Suprapubic skin (tissue), 4 donors: ENCODE results near the gene NIPBL. TPM values are rescaled to one million over a fixed set of nuclear protein-coding genes. Genes with fewer than 3 reads are reported as not detected.

Source experiments
- DNase-seq, 2 donors: peaks; one replicate each; pipeline ENCODE4 v3.0.0-alpha.2; 2019; ENCODE audit warnings: low spot score in 2 of 2
- H3K27ac ChIP-seq: fragments of 200-600 bp; sonication (generic); one replicate; pipeline ENCODE4 v1.5.1; 2019
- H3K27me3 ChIP-seq: fragments of 200-600 bp; sonication (generic); one replicate; pipeline ENCODE4 v1.5.1; 2019
- H3K36me3 ChIP-seq: fragments of 200-600 bp; sonication (generic); one replicate; pipeline ENCODE4 v1.5.1; 2019
- H3K4me1 ChIP-seq: fragments of 200-600 bp; sonication (generic); one replicate; pipeline ENCODE4 v1.5.1; 2019
- H3K4me3 ChIP-seq: fragments of 200-600 bp; sonication (generic); one replicate; pipeline ENCODE4 v1.5.1; 2019; ENCODE audit warnings: mild to moderate bottlenecking
- H3K9me3 ChIP-seq: fragments of 200-600 bp; sonication (generic); one replicate; pipeline ENCODE4 v1.5.1; 2019
- EP300 ChIP-seq: sonication (generic); formaldehyde crosslinking; IDR thresholded peaks from one replicate; pipeline ENCODE4 v1.6.1; 2017; ENCODE audit warnings: antibody characterized with exemption
- POLR2A ChIP-seq, 2 donors: fragments of 450-650 bp; IDR thresholded peaks; one replicate each; pipeline ENCODE4 v1.6.1; 2017; ENCODE audit warnings: antibody characterized with exemption in 2 of 2, mild to moderate bottlenecking in 2 of 2, moderate library complexity in 2 of 2
- POLR2AphosphoS5 ChIP-seq, 3 donors: sonication (generic); formaldehyde crosslinking; IDR thresholded peaks; one replicate each; pipeline ENCODE4 v1.6.1; 2017; ENCODE audit warnings: antibody characterized with exemption in 3 of 3
- WGBS: methylation state at CpG from one replicate; pipeline ENCODE4 v1.1.5; 2018; 5-methylcytosine and 5-hydroxymethylcytosine counted together
- total RNA-seq, 4 donors: library from RNA; depleted of rRNA; stranded (reverse); fragments of >200 nt; gene quantifications; one replicate each; pipeline ENCODE4 v1.1.0, GENCODE V29; 2016
- TF ChIP-seq, protein P1 (sequence below), 2 donors: fragments of 200-600 bp in 1 of 2; fragments of 450-650 bp in 1 of 2; sonication (generic) in 1 of 2; IDR thresholded peaks; one replicate each; pipeline ENCODE4 v1.5.1; 2016 to 2019; ENCODE audit warnings: antibody characterized with exemption in 2 of 2, mild to moderate bottlenecking in 1 of 2, moderate library complexity in 1 of 2

The NIPBL gene
- total RNA-seq, 4 donors from 2014 or later, result 40.3 to 123 (median 60.4) TPM

DNA sequence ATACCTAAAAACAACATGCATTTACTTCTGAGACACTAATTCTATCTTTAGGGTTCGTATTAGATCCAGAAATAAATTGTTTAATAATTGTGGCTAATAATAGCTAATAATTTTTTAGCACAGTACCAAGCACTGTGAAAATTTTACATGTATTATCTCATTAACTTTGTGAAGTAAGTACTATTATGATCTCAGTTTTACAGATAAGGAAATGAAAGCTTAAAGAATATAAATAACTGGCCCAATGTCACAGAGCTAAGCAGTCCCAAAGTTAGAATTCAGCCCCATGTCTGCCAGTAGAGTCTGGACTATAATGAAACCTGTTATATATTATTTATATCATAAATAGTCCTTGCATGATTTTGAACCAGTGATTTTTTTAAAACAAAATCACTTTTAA is 163.3 kb downstream of the NIPBL start:
- H3K36me3 ChIP-seq, result peaks cover 70% of the 10 kb centered on the region
- no peak overlapping the region for H3K27ac ChIP-seq
- 93% methylated on average over 1 of the region's 1 CpG for WGBS

DNA sequence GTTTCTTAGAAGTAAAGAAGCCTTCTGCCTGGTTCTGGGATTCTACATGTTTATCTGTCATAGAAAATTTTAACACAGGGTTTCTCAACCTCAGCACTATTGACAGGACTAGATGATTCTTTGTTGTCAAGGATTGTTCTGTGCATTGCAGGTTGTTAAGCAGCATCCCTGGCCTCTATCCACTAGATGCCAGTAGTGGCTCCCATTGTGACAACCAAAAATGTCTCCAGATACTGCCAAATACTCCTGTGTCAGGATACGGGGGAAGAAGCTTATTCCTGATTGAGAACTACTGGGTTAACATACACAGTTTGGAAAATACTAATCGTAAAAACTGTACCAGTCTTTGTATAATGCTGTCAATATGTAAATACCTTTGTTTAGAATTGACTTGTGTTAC is 167.1 kb downstream of the NIPBL start:
- Histone ChIP-seq H3K4me1 (no peaks in the 10 kb centered on the region), H3K27me3 (no peaks in the 10 kb centered on the region), H3K27ac (no peak overlapping the region), H3K36me3 (peaks cover 78% of the 10 kb centered on the region), H3K9me3 (no peaks in the 10 kb centered on the region), H3K4me3 (no peak overlapping the region)
- WGBS, result 83% methylated on average over 2 of the region's 2 CpGs
- no peak for DNase-seq
- no peak for TF ChIP-seq POLR2A (IDR thresholded peaks at IDR 0.05)
- TF ChIP-seq, protein P1, sequence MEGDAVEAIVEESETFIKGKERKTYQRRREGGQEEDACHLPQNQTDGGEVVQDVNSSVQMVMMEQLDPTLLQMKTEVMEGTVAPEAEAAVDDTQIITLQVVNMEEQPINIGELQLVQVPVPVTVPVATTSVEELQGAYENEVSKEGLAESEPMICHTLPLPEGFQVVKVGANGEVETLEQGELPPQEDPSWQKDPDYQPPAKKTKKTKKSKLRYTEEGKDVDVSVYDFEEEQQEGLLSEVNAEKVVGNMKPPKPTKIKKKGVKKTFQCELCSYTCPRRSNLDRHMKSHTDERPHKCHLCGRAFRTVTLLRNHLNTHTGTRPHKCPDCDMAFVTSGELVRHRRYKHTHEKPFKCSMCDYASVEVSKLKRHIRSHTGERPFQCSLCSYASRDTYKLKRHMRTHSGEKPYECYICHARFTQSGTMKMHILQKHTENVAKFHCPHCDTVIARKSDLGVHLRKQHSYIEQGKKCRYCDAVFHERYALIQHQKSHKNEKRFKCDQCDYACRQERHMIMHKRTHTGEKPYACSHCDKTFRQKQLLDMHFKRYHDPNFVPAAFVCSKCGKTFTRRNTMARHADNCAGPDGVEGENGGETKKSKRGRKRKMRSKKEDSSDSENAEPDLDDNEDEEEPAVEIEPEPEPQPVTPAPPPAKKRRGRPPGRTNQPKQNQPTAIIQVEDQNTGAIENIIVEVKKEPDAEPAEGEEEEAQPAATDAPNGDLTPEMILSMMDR (IDR thresholded peaks at IDR 0.05), result no peak
- TF ChIP-seq EP300, result no peak
- TF ChIP-seq POLR2AphosphoS5 (IDR thresholded peaks at IDR 0.05), result no peak

More for the DNA sequence above, 163.3 kb downstream of the NIPBL start:
- H3K4me1 ChIP-seq, result no peaks in the 10 kb centered on the region
- no peak overlapping the region for H3K4me3 ChIP-seq
- TF ChIP-seq POLR2AphosphoS5 (IDR thresholded peaks at IDR 0.05) (no peak), EP300 (no peak), POLR2A (IDR thresholded peaks at IDR 0.05) (no peak)
- TF ChIP-seq, protein P1 (IDR thresholded peaks at IDR 0.05), result no peak
- DNase-seq, result no peak
- H3K27me3 ChIP-seq, result no peaks in the 10 kb centered on the region
- no peaks in the 10 kb centered on the region for H3K9me3 ChIP-seq

DNA sequence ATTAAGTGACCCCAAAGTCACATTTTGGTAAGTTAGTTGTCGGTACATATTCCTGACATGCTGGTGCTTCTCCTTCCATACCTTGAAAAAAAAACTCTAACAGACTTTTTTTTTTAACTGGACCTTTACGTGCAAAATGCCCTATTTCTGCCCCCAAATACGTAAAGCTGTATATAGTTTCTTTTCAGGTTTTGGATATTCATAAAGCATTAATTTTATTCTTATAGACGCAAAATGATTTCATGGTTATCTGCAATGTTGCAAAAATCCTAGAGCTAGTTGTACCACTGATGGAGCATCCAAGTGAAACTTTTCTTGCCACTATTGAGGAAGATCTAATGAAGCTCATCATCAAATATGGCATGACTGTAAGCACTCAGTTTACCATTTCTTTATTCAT is 167.6 kb downstream of the NIPBL start:
- no peaks in the 10 kb centered on the region for H3K4me1 ChIP-seq
- no peak overlapping the region for H3K4me3 ChIP-seq
- TF ChIP-seq EP300 (no peak), POLR2A (IDR thresholded peaks at IDR 0.05) (no peak), POLR2AphosphoS5 (IDR thresholded peaks at IDR 0.05) (no peak)
- H3K27ac ChIP-seq, result no peak overlapping the region
- no peaks in the 10 kb centered on the region for H3K27me3 ChIP-seq
- H3K9me3 ChIP-seq, result no peaks in the 10 kb centered on the region
- H3K36me3 ChIP-seq, result peaks cover 78% of the 10 kb centered on the region
- DNase-seq, result no peak
- 96% methylated on average over 4 of the region's 4 CpGs for WGBS

GRCh38 chr5:37045703-37046102 is 169.1 kb downstream of the NIPBL start:
- peaks cover 83% of the 10 kb centered on the region for H3K36me3 ChIP-seq
- no peaks in the 10 kb centered on the region for H3K9me3 ChIP-seq
- no peak for DNase-seq
- H3K4me3 ChIP-seq, result no peak overlapping the region
- WGBS, result 96% methylated on average over 2 of the region's 2 CpGs
- no peaks in the 10 kb centered on the region for H3K27me3 ChIP-seq
- no peaks in the 10 kb centered on the region for H3K4me1 ChIP-seq
- no peak overlapping the region for H3K27ac ChIP-seq
- TF ChIP-seq POLR2A (IDR thresholded peaks at IDR 0.05) (no peak), POLR2AphosphoS5 (IDR thresholded peaks at IDR 0.05) (no peak), EP300 (no peak)
- TF ChIP-seq, protein P1 (IDR thresholded peaks at IDR 0.05), result no peak

DNA sequence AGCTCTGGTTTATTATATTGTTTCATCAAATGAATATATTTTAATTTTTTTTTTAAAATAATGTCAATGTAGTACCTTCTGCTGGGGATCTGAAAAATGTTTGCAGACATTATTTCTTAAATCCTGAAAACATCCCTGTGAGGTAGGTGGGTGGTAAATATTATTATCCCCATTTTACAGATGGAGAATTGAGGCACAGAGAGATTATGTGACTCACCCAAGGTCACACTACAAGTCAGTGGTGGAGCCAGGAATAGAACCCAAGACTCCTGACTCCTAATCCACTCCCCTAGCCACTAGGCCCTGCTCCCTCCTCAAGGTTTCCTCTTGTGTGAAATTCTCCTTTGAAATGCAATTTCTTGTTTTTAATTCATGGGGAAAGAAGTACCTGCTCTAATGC is 171.4 kb downstream of the NIPBL start:
- no peak for TF ChIP-seq POLR2A (IDR thresholded peaks at IDR 0.05)
- no peak for TF ChIP-seq POLR2AphosphoS5 (IDR thresholded peaks at IDR 0.05)
- no peak for TF ChIP-seq EP300
- TF ChIP-seq, protein P1 (IDR thresholded peaks at IDR 0.05), result no peak
- no peak for DNase-seq
- no peak overlapping the region for H3K4me3 ChIP-seq
- no peaks in the 10 kb centered on the region for H3K4me1 ChIP-seq
- no peak overlapping the region for H3K27ac ChIP-seq
- no peaks in the 10 kb centered on the region for H3K9me3 ChIP-seq
- H3K36me3 ChIP-seq, result peaks cover 89% of the 10 kb centered on the region
- no peaks in the 10 kb centered on the region for H3K27me3 ChIP-seq

DNA sequence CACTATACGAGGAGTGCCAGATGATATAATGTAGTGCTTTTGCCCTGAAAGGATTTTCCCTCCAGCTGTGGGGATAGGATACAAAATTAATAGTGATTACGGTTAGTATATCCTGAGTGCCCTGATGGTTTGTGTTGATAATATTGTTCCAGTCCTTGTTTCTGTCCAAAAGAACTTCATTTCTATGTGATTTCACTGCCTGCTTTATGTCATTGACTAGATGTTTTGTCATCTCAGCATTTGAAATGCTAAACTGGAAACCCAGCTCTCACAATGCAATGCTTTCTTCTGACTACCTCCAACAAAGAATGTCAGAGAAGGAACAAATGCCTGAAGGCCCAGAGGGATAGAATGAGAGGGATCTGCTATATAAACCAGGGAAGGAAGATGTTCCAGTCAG is 177.8 kb downstream of the NIPBL start:
- Histone ChIP-seq H3K36me3 (peaks cover 74% of the 10 kb centered on the region), H3K27ac (no peak overlapping the region), H3K4me1 (no peaks in the 10 kb centered on the region), H3K9me3 (no peaks in the 10 kb centered on the region), H3K4me3 (no peak overlapping the region), H3K27me3 (no peaks in the 10 kb centered on the region)
- WGBS, result 84% methylated on average over 2 of the region's 2 CpGs
- DNase-seq, result no peak
- TF ChIP-seq EP300 (no peak), POLR2A (IDR thresholded peaks at IDR 0.05) (no peak), POLR2AphosphoS5 (IDR thresholded peaks at IDR 0.05) (no peak)
- TF ChIP-seq, protein P1 (IDR thresholded peaks at IDR 0.05), result no peak
